ENCODE data around the gene SLC38A3. TPM values are rescaled to one million over a fixed set of nuclear protein-coding genes. Genes with fewer than 3 reads are reported as not detected.

SLC38A3 gene
- total RNA-seq: not detected in 2 replicates

GRCh38 chr3:50204804-50205412 is at the start of gene SLC38A3:
Gene SLC38A3, plus strand, starts transcription at chr3:50205271. Its CDS starts 8,929 bp downstream, at chr3:50214200.

GRCh38 chr3:50190936-50191660 is 14.0 kb upstream of the SLC38A3 start, which contains the start of gene GNAT1:
Gene GNAT1, plus strand, starts transcription at chr3:50191610. Its CDS starts 116 bp downstream, at chr3:50191726.

GRCh38 chr3:50235716-50236483 is 30.8 kb downstream of the SLC38A3 start, which contains the start of gene GNAI2:
Gene GNAI2, plus strand, starts transcription at chr3:50236204. Its CDS starts 132 bp downstream, at chr3:50236336.

GRCh38 chr3:50268703-50269451 is 63.8 kb downstream of the SLC38A3 start, which contains the start of gene SEMA3B:
Gene SEMA3B, plus strand, starts transcription at chr3:50269147. Its CDS starts 94 bp downstream, at chr3:50269241.

Other genes with a start within 250 kb of the SLC38A3 start
- gene RBM5, start 116.4 kb upstream of the SLC38A3 start, total RNA-seq: 93.3 and 94.7 TPM in 2 replicates
- 1.7 and 1.9 TPM in 2 replicates for gene SEMA3F, start 49.9 kb upstream of the SLC38A3 start, total RNA-seq
- gene GNAT1, start 13.7 kb upstream of the SLC38A3 start, total RNA-seq: not detected in 2 replicates
- 164 and 291 TPM in 2 replicates for gene GNAI2, start 30.9 kb downstream of the SLC38A3 start, total RNA-seq
- gene SEMA3B, start 63.9 kb downstream of the SLC38A3 start, total RNA-seq: 1.2 and 2.8 TPM in 2 replicates
- under 0.01 TPM in 1 of 2 replicates, not detected in the other for gene LSMEM2, start 73.8 kb downstream of the SLC38A3 start, total RNA-seq
- 54.1 and 164 TPM in 2 replicates for gene IFRD2, start 87.2 kb downstream of the SLC38A3 start, total RNA-seq
- 5.2 and 6.8 TPM in 2 replicates for gene HYAL3, start 94.1 kb downstream of the SLC38A3 start, total RNA-seq
- gene NAA80, start 94.1 kb downstream of the SLC38A3 start, total RNA-seq: 2.1 and 3.9 TPM in 2 replicates
- gene HYAL1, start 98.3 kb downstream of the SLC38A3 start, total RNA-seq: 0.96 and 2.5 TPM in 2 replicates
- 60.6 and 83.6 TPM in 2 replicates for gene HYAL2, start 117.5 kb downstream of the SLC38A3 start, total RNA-seq
- gene TUSC2, start 123.0 kb downstream of the SLC38A3 start, total RNA-seq: 16.6 and 21.3 TPM in 2 replicates
- gene RASSF1, start 135.6 kb downstream of the SLC38A3 start, total RNA-seq: 32.8 and 49.3 TPM in 2 replicates
- gene ZMYND10, start 140.5 kb downstream of the SLC38A3 start, total RNA-seq: 0.58 and 0.85 TPM in 2 replicates
- 24.7 and 25.4 TPM in 2 replicates for gene NPRL2, start 145.5 kb downstream of the SLC38A3 start, total RNA-seq
- gene CYB561D2, start 145.6 kb downstream of the SLC38A3 start, total RNA-seq: 34.1 and 46.2 TPM in 2 replicates
- 38.3 and 43.1 TPM in 2 replicates for gene TMEM115, start 154.2 kb downstream of the SLC38A3 start, total RNA-seq

Measured in regular cardiac myocyte (primary cell).